Brain pericyte (primary cell): ENCODE measurements around the gene MYT1.

ENCODE experiments used
- DNase-seq: peaks from one replicate; pipeline ENCODE4 v3.0.0-alpha.2; 2012; ENCODE audit warnings: low read depth, low spot score

MYT1 gene

DNA sequence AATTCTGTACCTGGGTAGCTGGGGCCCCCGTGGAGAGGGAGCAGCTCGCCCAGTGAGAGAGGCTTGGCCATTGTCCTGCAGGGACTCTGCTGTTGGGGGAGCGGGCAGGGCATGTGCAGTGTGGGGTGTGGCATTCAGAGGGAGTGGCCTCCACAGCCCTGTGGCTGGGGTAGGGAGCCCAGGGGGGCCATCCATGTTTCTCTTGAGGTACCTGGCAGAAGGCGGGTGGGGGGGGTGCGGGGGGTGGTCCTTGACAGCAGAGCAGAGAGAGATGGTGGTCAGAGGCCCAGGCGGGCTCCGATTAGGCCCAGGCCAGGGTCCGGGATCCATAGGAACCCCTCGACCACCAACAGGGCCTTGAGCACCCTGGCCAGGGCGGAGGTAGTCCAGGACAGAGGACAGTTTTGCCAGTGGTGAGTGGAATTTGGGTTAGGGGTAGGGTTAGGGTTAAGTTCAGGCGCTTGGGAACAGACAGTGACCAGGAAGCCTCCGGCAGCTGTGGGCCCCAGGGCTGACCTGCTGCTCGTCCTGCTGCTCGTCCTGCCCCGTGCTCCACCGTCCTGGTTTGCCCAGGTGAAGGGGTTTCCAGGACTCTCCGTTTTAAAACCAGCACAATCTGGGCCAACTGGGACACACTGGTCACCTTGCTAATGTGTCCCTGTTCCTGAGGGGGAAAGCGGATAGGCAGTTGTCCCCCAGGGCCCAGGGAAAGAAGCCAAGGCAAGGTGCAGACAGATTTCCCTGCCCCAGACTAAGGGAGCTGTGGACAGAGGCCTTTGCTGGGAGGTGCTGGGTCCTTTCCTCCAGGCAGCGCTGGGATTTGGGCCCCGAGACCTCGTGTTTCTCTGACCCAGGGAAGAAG lies 24.8 kb upstream of the MYT1 start:
- no peak for DNase-seq

DNA sequence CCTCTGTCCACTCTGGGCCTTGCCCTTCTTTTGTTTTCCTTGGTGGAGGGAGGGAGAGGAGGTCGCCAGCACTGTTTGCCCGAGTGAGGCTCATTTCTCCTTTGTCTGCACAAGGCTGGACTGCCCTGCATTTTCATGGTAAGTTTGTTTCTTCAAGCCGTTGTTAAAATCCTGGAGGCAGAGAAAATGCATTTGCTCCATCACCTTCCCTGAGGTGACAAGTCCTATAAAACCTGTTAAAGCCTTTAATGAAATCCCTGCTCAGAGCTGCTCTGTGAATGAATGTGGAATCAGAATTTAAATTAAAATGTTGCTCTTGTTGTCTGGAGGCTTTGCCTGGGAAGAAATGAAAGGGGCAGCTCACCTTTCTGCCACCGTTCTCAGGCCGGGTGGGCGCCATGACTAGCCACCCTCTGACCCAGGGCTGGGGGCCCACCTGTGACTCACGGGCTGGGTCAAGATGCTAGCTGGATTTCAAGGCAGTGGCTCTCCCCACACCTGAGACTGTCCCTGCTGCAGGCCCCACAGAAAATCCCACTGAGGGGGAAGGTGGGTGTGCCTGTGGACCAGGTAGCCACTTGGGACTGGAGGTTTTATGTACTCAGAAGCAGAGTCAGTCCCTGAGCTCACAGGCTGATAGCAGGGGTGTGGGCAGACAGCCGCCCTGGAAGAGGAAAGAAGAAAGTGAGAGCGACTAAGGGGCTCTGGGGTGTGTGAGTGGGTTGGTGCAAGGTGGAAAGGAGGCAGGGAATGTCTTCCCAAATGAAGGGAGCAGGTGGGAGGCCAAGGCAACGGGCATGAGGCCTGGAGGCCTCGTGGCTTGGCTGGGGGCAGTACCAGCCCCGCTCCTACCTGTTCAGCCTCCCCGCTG lies 24.0 kb upstream of the MYT1 start:
- no peak for DNase-seq

GRCh38 chr20:64140956-64141355 lies 23.3 kb upstream of the MYT1 start:
- no peak for DNase-seq

GRCh38 chr20:64142590-64142989 lies 21.7 kb upstream of the MYT1 start:
- no peak for DNase-seq

DNA sequence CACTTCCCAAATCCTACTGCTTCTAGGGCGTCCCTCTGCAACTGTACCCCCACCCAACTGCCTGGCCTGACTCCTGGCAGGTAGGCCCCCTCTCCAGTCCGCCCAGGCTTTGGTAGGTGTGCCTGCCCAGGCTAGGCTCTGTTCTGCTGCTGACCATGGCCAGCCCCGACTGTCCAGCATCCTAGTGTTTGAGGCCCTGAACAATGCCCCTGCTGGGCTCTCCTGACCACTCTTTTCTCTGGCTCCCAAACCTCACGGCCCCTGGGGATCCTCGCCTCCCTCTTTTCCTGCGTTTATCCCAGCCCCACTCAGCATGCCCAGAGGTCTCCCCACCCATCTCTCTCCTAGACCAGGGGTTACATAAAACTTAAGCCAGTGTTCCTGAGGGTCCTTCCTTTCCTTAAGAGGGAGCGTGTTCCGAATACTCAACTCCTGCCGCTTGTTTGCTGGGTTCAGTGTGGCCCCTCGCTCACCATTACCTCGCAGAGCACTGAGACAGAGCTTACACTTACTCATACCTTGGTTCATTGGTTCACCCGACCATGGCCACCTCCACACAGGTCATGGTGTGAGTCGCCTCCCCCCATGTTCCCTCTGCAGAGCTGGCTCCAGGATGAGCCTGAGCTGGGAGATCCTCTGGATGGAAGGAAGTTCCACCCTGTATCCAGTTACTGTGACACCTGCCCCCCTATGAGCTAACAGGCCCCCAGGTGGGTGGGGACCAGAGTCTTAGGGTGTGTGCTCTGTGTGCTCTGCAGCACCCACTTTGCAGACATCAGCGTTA lies 21.0 kb upstream of the MYT1 start:
- DNase-seq: no peak

- DNase-seq: no peak
These were observed 19.9 kb upstream of the MYT1 start for GRCh38 chr20:64144144-64144912.

DNA sequence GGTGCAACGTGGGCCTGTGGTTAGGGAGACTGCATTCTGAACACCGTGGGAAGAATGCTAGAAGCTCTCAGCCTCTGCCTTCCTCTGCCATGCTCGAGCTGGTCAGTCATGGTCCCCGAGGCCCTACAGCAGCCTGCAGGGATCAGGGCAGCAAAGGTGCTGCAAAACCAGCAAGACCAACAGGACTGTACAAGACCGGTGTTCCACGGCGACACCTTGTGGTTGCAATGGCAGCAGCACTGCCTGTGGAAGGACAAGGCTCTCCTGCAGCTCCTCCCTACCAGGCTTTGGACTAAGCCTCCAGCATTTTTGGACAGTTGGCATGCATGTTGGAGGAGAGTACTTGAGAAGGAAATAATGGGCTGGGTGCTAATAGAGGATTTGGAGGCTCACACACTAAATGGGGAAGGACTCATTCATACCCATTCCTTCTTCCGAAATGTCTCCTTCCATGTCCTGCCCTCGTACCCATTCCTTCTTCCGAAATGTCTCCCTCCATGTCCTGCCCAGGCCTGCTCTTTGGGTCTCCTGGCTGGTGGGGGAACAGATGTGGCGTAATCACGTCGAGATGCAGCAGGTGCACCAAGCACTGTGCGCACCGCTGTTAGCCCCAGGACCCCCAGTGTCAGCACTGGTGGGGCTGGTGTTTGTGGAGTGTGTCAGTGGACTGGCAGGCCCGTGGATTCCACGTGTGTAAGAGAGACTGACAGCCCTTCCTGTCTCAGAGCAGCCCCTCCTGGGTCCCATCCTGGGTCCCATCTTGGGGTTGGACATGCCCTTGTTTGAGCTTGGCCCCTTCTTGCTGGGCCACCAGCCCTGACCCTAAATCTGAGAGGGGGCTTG lies 18.6 kb upstream of the MYT1 start:
- no peak for DNase-seq

- DNase-seq: no peak
These were observed 17.8 kb upstream of the MYT1 start for GRCh38 chr20:64146301-64146935.

GRCh38 chr20:64146936-64147477 lies 17.2 kb upstream of the MYT1 start:
- no peak for DNase-seq

GRCh38 chr20:64148581-64148980 lies 15.7 kb upstream of the MYT1 start:
- DNase-seq: no peak

GRCh38 chr20:64149141-64149540 lies 15.1 kb upstream of the MYT1 start:
- no peak for DNase-seq

- DNase-seq: no peak
These were observed 14.3 kb upstream of the MYT1 start for GRCh38 chr20:64149809-64150560.

- DNase-seq: no peak
These were observed 13.3 kb upstream of the MYT1 start for GRCh38 chr20:64150756-64151632.

GRCh38 chr20:64151633-64152530 lies 12.4 kb upstream of the MYT1 start:
- DNase-seq: no peak

GRCh38 chr20:64152906-64153305 lies 11.3 kb upstream of the MYT1 start:
- no peak for DNase-seq

- no peak for DNase-seq
These were observed 10.8 kb upstream of the MYT1 start for GRCh38 chr20:64153410-64153809.
